Osteocyte (in vitro differentiated cells): ENCODE measurements around the gene LRP1B. TPM values are rescaled to one million over a fixed set of nuclear protein-coding genes. Genes with fewer than 3 reads are reported as not detected.

Source experiments
- DNase-seq: peaks from one replicate; pipeline ENCODE4 v3.0.0; 2021; ENCODE audit warnings: mixed read lengths; ENCODE audit not compliant: unreplicated experiment; ENCODE audit errors: extremely low spot score
- H3K27ac Mint-ChIP-seq: one replicate; pipeline ENCODE4 v1.8.0; 2021; ENCODE audit warnings: mild to moderate bottlenecking, mixed read lengths; ENCODE audit not compliant: unreplicated experiment
- H3K27me3 Mint-ChIP-seq: one replicate; pipeline ENCODE4 v1.8.0; 2021; ENCODE audit warnings: mixed read lengths; ENCODE audit not compliant: unreplicated experiment
- H3K36me3 Mint-ChIP-seq: one replicate; pipeline ENCODE4 v1.8.0; 2021; ENCODE audit warnings: mixed read lengths; ENCODE audit not compliant: unreplicated experiment
- H3K4me1 Mint-ChIP-seq: one replicate; pipeline ENCODE4 v1.8.0; 2021; ENCODE audit warnings: mixed read lengths; ENCODE audit not compliant: unreplicated experiment
- H3K4me3 Mint-ChIP-seq: one replicate; pipeline ENCODE4 v1.8.0; 2021; ENCODE audit warnings: mild to moderate bottlenecking, moderate library complexity, mixed read lengths; ENCODE audit not compliant: unreplicated experiment
- H3K9me3 Mint-ChIP-seq: one replicate; pipeline ENCODE4 v1.8.0; 2021; ENCODE audit warnings: mixed read lengths; ENCODE audit not compliant: unreplicated experiment
- CTCF ChIP-seq: fragments of 200-600 bp; sonication (generic); IDR thresholded peaks from 2 replicates; pipeline ENCODE4 v1.5.0; 2021; ENCODE audit warnings: antibody characterized with exemption, mild to moderate bottlenecking, moderate library complexity
- total RNA-seq: library from RNA; stranded (reverse); gene quantifications from 2 replicates; pipeline ENCODE4 v1.2.1, GENCODE V29; 2021

LRP1B gene
- total RNA-seq, 1 donor from 2014 or later: 3.6 TPM

GRCh38 chr2:141737492-141738255 lies 393.1 kb downstream of the LRP1B start:
- H3K36me3 Mint-ChIP-seq: no peaks in the 10 kb centered on the region
- H3K4me3 Mint-ChIP-seq: no peak overlapping the region
- H3K27ac Mint-ChIP-seq: no peak overlapping the region
- DNase-seq: no peak
- no peak for TF ChIP-seq CTCF
- no peaks in the 10 kb centered on the region for H3K9me3 Mint-ChIP-seq
- H3K27me3 Mint-ChIP-seq: no peaks in the 10 kb centered on the region
- H3K4me1 Mint-ChIP-seq: no peaks in the 10 kb centered on the region

GRCh38 chr2:141736466-141736865 lies 394.4 kb downstream of the LRP1B start:
- H3K27ac Mint-ChIP-seq: no peak overlapping the region
- DNase-seq: no peak
- no peaks in the 10 kb centered on the region for H3K36me3 Mint-ChIP-seq
- H3K27me3 Mint-ChIP-seq: no peaks in the 10 kb centered on the region
- H3K4me3 Mint-ChIP-seq: no peak overlapping the region
- H3K4me1 Mint-ChIP-seq: no peaks in the 10 kb centered on the region
- TF ChIP-seq CTCF: no peak
- H3K9me3 Mint-ChIP-seq: no peaks in the 10 kb centered on the region

GRCh38 chr2:141728886-141729285 lies 401.9 kb downstream of the LRP1B start:
- H3K27me3 Mint-ChIP-seq: no peaks in the 10 kb centered on the region
- H3K4me3 Mint-ChIP-seq: no peak overlapping the region
- no peaks in the 10 kb centered on the region for H3K4me1 Mint-ChIP-seq
- H3K9me3 Mint-ChIP-seq: no peaks in the 10 kb centered on the region
- H3K36me3 Mint-ChIP-seq: no peaks in the 10 kb centered on the region
- TF ChIP-seq CTCF: no peak
- H3K27ac Mint-ChIP-seq: no peak overlapping the region
- DNase-seq: no peak

- DNase-seq: no peak
- no peaks in the 10 kb centered on the region for H3K9me3 Mint-ChIP-seq
- TF ChIP-seq CTCF: no peak
- no peaks in the 10 kb centered on the region for H3K27me3 Mint-ChIP-seq
- H3K4me1 Mint-ChIP-seq: no peaks in the 10 kb centered on the region
- H3K27ac Mint-ChIP-seq: no peak overlapping the region
- H3K36me3 Mint-ChIP-seq: no peaks in the 10 kb centered on the region
- H3K4me3 Mint-ChIP-seq: no peak overlapping the region
Observed at GRCh38 chr2:141728142-141728541, 402.7 kb downstream of the LRP1B start.

- Mint-ChIP-seq H3K4me1 (no peaks in the 10 kb centered on the region), H3K27ac (no peak overlapping the region), H3K36me3 (no peaks in the 10 kb centered on the region), H3K9me3 (peaks cover under 1% of the 10 kb centered on the region), H3K27me3 (no peaks in the 10 kb centered on the region), H3K4me3 (no peak overlapping the region)
- TF ChIP-seq CTCF: no peak
- no peak for DNase-seq
Observed at GRCh38 chr2:141724426-141724825, 406.4 kb downstream of the LRP1B start.
